ENCODE measurements around the gene CACNG7. TPM values are rescaled to one million over a fixed set of nuclear protein-coding genes. Genes with fewer than 3 reads are reported as not detected.
"Not testable (repeated sequence)": the region's sequence is repeated elsewhere in the genome, so short reads cannot be mapped to it uniquely, and the experiment has no call there.

CACNG7 gene
- polyA plus RNA-seq, 1 experiment = 8.6 TPM

DNA sequence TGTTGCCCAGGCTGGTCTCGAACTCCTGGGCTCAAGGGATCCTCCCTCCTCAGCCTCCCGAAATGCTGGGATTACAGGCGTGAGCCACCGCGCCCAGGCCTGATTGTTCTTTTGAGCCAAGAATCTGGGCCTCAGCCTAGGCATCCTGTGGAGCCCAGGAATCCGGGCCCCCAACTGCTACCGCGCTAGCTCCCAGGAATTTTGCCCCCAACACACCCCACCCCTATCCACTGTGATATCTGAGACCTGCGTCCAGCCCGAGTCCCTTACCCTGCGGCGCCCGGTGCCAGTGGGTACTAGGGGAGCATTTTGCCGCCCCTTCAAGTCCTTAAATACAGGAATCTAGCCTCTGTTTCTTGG, 42.2 kb upstream of the CACNG7 start:
- H3K4me3 ChIP-seq (ENCODE audit: low read depth, low read length) = peak overlapping the region; percentile 63
- DNase-seq (ENCODE audit: low read depth, low spot score) = no peak
- POLR2A ChIA-PET = interaction anchor here (0.6 to 2.0 kb wide), 6 partner anchors 10 to 1220 kb away, joined by 3 to 10 read pairs (median 4); partner anchors contain the start of genes CNOT3, PRPF31 and TFPT
- CTCF ChIA-PET = interaction anchor here (0.5 to 2.1 kb wide), 4 partner anchors 16 to 163 kb away, joined by 3 to 11 read pairs (median 4); no protein-coding TSS in a partner anchor
- no peaks in the 10 kb centered on the region for H3K27me3 ChIP-seq (ENCODE audit: control insufficient read depth, insufficient read depth, low read length)
- peak overlapping the region; percentile 95 for H3K27ac ChIP-seq (ENCODE audit: low read depth, low read length)
- no peaks in the 10 kb centered on the region; the same call in 1 of the 2 replicates for H3K9me3 ChIP-seq (ENCODE audit: control insufficient read depth, insufficient read depth, low read length)
- TF ChIP-seq, protein P1, sequence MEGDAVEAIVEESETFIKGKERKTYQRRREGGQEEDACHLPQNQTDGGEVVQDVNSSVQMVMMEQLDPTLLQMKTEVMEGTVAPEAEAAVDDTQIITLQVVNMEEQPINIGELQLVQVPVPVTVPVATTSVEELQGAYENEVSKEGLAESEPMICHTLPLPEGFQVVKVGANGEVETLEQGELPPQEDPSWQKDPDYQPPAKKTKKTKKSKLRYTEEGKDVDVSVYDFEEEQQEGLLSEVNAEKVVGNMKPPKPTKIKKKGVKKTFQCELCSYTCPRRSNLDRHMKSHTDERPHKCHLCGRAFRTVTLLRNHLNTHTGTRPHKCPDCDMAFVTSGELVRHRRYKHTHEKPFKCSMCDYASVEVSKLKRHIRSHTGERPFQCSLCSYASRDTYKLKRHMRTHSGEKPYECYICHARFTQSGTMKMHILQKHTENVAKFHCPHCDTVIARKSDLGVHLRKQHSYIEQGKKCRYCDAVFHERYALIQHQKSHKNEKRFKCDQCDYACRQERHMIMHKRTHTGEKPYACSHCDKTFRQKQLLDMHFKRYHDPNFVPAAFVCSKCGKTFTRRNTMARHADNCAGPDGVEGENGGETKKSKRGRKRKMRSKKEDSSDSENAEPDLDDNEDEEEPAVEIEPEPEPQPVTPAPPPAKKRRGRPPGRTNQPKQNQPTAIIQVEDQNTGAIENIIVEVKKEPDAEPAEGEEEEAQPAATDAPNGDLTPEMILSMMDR (IDR thresholded peaks at IDR 0.05; ENCODE audit: low read depth, low read length) = no peak

DNA sequence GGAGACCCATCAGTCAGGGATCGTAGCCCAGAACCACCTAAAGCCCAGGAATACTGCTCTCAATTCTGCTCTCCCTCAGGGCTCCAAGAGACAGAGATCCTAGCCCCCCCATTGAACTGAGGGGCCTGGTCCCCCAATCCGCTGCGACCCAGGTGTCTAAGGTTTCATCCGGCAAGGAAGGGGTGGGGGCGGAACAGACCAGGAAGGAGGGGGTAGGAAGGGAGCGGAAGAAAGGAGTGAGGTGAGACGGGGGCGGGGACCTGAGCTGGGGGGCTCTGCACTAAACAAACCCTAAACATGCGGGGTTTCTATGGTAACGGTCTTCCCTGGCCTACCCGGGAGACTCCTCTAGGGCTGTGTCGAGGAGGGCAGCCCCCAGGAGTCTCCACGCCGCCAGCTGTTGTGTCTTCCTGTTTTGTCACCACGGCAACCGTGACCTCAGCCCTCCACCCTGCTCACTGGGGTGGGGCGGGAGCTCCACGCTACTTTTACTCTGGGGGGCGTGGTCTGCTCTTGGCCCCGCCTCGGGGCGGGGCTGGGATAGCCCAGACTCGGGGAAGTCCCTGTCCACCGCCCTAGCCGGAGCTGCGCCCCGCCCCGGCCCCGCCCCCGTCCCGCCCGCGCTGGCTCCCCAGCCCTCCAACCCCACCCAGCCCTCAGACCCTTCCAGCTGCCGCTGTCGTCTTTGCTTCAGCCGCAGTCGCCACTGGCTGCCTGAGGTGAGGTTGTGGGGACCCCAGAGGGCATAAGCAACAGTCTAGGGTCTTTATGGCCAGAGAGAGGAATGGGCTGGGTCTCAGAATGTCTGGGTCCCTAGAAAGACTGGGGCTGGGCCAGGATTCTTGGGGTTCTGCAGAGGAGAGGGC, 41.6 kb upstream of the CACNG7 start, which contains the start of gene MYADM:
Gene MYADM (plus strand): TSS at position 659 of the 866 bp plus-strand sequence. CDS start 5,647 bp downstream, outside the sequence.
- Histone ChIP-seq H3K27me3 (ENCODE audit: control insufficient read depth, insufficient read depth, low read length) (no peaks in the 10 kb centered on the region), H3K4me3 (ENCODE audit: low read depth, low read length) (peak within 1 kb of the TSS; percentile 93), H3K9me3 (ENCODE audit: control insufficient read depth, insufficient read depth, low read length) (no peaks in the 10 kb centered on the region; the same call in 1 of the 2 replicates), H3K27ac (ENCODE audit: low read depth, low read length) (peak within 1 kb of the TSS; percentile 97)
- TF ChIP-seq, protein P1 (IDR thresholded peaks at IDR 0.05; ENCODE audit: low read depth, low read length) = no peak
- peak; percentile 96 for DNase-seq (ENCODE audit: low read depth, low spot score)
- ChIA-PET POLR2A (interaction anchor here (0.5 to 2.0 kb wide), 11 partner anchors 9 to 443 kb away, joined by 3 to 10 read pairs (median 3); partner anchors contain the start of genes CNOT3, PRPF31 and TFPT), CTCF (interaction anchor here (0.7 to 2.1 kb wide), 4 partner anchors 75 to 164 kb away, joined by 3 to 11 read pairs (median 4); no protein-coding TSS in a partner anchor)

DNA sequence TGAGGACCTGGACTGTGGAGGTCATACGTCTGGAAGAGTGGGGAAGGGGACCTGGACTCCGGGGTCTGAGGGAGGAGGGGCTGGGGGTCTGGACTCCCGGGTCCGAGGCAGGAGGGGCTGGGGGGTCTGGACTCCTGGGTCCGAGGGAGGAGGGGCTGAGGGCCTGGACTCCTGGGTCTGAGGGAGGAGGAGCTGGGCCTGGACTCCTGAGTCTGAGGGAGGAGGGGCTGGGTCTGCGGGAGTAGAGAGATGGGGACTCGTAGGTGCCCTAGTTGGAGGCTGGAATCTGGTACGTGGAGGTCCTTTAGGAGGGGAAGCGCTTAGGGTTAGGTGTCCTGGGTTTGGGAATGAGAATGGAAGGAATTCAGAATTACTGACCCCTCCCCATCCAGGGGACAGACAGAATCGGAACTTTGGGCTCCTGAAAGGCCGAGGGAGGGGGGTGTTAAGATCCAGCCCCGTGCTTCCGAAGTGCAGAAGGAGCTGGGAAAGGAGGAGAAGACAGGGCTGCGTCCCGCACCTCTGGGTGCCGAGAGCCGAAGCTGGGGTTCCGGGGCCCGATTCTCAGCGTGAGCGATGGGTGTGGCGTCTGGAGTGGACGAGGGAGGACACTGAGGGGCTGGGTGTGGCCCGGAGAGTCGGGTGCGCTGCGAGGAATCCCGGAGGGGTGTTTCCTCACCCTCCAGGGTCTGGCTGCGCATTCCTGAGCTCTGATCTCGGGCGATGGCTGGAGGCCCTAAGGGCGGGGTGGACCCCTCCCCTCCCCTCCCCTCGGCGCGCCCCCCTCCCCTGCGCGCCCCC, 40.8 kb upstream of the CACNG7 start:
- no peak for DNase-seq (ENCODE audit: low read depth, low spot score)
- Histone ChIP-seq H3K27me3 (ENCODE audit: control insufficient read depth, insufficient read depth, low read length) (no peaks in the 10 kb centered on the region), H3K4me3 (ENCODE audit: low read depth, low read length) (peak overlapping the region; percentile 93), H3K9me3 (ENCODE audit: control insufficient read depth, insufficient read depth, low read length) (no peaks in the 10 kb centered on the region; the same call in 1 of the 2 replicates), H3K27ac (ENCODE audit: low read depth, low read length) (peak overlapping the region; percentile 97)
- TF ChIP-seq, protein P1 (IDR thresholded peaks at IDR 0.05; ENCODE audit: low read depth, low read length) = no peak
- POLR2A ChIA-PET = interaction anchor here (0.5 to 2.0 kb wide), 13 partner anchors 8 to 444 kb away, joined by 3 to 10 read pairs (median 3); partner anchors contain the start of genes CNOT3, PRPF31 and TFPT
- CTCF ChIA-PET = interaction anchor here (0.6 to 2.1 kb wide), 5 partner anchors 76 to 581 kb away, joined by 3 to 11 read pairs (median 3); partner anchors contain the start of gene LENG8

DNA sequence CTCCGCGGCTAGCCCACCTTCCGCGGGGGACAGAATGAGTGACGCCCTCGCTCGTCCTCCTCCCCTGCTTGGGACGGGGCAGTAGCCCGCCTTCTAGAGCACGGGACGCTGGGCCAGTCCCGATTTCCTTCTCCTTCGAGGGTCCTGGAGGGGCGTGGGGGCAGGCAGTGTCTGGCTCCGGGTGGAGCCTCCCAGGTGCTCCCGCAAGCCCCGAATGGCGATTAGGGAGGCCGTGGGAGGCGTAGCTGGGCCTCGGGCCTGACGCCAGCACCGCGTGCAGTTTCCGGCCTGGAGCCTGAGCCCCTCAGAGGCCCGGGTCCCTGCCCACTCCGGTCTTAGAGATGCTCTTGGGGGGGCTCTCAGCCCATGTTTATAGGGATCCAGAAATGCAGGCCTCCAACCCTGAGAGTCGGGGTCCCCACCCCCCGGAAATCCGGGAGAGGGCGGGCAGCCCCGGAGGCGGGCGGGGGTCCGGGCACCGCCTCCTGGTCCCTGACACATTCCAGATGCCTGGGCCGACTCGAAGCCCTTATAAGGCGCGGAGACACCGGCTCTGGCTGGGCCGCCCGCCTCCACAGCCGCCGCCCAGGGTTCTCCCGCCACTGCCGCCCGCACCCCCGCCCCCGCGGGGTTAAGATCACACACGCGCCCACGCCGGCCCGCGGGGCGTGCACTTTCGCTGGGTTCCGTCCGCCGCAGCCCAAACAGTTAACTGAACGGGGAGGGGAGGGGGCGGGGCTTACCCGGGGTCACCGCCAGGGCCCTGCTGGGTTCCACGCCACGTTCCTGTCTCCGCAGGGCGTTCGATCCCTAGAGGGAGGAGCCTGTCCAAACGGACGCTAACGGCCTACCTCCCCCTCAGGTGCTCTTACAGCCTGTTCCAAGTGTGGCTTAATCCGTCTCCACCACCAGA, 39.9 kb upstream of the CACNG7 start:
- no peaks in the 10 kb centered on the region; the same call in 1 of the 2 replicates for H3K9me3 ChIP-seq (ENCODE audit: control insufficient read depth, insufficient read depth, low read length)
- H3K27me3 ChIP-seq (ENCODE audit: control insufficient read depth, insufficient read depth, low read length) = no peaks in the 10 kb centered on the region
- DNase-seq (ENCODE audit: low read depth, low spot score) = peak; percentile 67
- ChIA-PET POLR2A (interaction anchor here (0.6 to 2.0 kb wide), 3 partner anchors 10 to 341 kb away, joined by 3 to 10 read pairs (median 9); no protein-coding TSS in a partner anchor), CTCF (interaction anchor here (0.6 to 2.1 kb wide), 2 partner anchors 161 to 580 kb away, joined by 3 to 11 read pairs; partner anchors contain the start of gene LENG8)
- H3K27ac ChIP-seq (ENCODE audit: low read depth, low read length) = peak overlapping the region; percentile 97
- TF ChIP-seq, protein P1 (IDR thresholded peaks at IDR 0.05; ENCODE audit: low read depth, low read length) = peak; percentile 40
- peak overlapping the region; percentile 93 for H3K4me3 ChIP-seq (ENCODE audit: low read depth, low read length)

DNA sequence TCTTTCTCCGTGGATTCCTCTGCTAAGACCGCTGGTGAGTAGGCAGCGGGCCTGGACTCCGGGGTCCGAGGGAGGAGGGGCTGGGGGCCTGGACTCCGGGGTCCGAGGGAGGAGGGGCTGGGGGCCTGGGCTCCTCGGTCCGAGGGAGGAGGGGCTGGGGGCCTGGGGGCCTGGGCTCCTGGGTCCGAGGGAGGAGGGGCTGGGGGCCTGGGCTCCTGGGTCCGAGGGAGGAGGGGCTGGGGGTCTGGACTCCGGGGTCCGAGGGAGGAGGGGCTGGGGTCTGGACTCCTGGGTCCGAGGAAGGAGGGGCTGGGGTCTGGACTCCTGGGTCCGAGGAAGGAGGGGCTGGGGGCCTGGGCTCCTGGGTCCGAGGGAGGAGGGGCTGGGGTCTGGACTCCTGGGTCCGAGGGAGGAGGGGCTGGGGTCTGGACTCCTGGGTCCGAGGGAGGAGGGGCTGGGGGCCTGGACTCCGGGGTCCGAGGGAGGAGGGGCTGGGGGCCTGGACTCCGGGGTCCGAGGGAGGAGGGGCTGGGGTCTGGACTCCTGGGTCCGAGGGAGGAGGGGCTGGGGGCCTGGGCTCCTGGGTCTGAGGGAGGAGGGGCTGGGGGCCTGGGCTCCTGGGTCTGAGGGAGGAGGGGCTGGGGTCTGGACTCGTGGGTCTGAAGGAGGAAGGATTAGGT, 39.1 kb upstream of the CACNG7 start:
- CTCF ChIA-PET = interaction anchor here (1.5 kb wide), 1 partner anchor 160 kb away, joined by 5 read pairs; no protein-coding TSS in a partner anchor
- H3K9me3 ChIP-seq (ENCODE audit: control insufficient read depth, insufficient read depth, low read length); POLR2A ChIA-PET; H3K27me3 ChIP-seq (ENCODE audit: control insufficient read depth, insufficient read depth, low read length); DNase-seq (ENCODE audit: low read depth, low spot score): not testable (repeated sequence)
- peak overlapping the region; percentile 93 for H3K4me3 ChIP-seq (ENCODE audit: low read depth, low read length)
- H3K27ac ChIP-seq (ENCODE audit: low read depth, low read length) = peak overlapping the region; percentile 68
